Cerebellar nuclear complex (tissue), 1 donor: ENCODE measurements around the gene FAM124A.

ENCODE experiments used
- DNase-seq, 2 experiments: peaks; one replicate each; lab custom pipeline; 2025; lab: John Stamatoyannopoulos, UW

FAM124A gene

DNA sequence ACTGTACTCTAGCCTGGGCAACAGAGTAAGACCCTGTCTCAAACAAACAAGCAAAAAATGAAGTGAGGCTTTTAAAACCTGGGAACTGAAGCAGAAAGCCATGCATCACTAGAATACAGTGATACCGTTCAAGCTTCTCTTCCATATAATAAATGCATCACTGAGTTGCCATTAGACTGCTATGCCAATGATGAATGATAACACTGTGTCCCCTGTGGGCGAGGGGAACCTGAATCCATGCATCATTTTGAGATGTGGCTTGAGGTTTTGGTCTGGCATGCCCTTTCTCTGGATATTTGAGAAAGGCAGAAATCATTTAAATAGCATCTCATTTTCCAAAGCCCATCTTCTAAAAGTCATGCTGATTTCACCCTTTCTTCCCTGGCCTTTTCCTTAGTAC lies 1.5 kb upstream of the FAM124A start:
- DNase-seq = no peak

DNA sequence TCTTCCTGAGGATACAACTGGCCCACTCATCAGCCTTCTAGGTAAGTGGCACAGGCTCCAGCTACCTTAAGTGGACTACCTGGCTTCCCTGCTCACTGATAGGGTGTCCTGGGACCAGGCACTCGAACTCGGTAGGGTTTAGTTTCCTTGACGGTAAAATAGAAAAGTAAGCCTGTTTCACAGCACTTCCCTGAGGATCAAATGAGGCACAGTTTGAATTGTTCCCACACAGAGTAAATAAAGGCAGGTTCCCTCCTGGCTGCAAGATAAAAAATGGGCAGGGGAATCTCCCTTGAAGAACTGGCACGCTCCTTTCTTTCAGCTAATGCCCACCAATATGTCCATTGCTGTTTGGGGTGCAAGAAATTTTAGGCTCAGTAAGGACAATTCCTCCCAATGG lies 1.1 kb upstream of the FAM124A start:
- no peak for DNase-seq

DNA sequence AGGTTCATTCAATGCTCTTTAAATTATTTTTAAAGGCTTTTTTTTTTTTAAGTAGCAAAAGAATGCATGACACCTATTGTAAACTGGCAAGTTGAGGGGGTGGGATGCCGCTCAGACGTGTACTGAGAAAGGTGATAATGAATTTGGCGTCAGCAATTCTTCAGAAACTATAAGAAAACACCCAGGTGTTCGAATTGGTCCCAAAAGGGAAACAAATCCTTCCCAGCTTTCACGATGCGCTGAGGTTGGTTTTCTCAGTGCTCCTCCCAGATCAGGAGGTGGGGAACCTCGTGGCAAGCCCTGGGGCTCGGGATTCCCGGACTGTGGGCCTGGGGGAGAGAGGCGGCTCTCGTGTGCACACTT lies 543 bp upstream of the FAM124A start:
- DNase-seq = no peak

DNA sequence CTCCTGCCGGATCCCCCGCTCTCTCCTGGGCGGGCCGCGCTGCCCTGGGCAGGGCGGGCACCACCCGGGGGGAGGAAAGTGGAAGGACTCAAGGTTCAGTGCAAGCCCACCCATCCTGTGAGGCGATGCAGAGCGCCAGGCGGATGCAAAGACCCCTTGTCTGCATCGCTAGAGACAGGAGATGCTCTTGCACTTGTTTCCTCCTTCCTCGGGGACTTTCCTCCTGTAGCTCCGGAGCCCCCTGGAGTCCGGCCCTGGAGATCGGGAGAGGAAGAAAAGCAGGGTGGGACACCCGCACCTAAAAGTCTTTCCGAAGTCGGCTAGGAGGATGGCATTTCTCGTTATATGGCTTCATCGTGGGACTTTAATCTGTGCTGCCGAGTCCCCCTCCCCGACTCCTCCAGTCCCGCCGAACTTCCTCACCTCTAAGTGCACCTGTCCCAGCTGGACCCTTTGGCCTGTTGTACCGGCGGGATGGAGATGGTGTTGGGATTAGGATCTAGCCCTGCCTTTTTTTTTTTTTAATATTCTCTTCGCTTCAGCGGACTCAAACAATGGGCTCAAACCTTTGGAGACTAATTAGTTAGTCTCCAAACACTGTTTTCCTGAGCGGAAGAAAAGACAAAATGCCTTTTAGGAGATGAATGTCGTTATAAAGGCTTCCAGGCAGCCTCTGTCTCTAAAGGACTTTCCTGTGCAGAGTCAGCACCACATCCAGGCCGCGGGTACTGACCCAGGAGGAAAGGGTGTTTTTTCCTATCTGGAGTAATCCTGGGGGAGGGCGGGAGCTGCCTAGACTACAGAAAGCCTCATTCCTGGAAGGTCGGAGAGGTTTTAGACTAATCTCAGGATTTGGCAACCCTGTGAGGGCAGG lies 725 bp downstream of the FAM124A start:
- no peak for DNase-seq

DNA sequence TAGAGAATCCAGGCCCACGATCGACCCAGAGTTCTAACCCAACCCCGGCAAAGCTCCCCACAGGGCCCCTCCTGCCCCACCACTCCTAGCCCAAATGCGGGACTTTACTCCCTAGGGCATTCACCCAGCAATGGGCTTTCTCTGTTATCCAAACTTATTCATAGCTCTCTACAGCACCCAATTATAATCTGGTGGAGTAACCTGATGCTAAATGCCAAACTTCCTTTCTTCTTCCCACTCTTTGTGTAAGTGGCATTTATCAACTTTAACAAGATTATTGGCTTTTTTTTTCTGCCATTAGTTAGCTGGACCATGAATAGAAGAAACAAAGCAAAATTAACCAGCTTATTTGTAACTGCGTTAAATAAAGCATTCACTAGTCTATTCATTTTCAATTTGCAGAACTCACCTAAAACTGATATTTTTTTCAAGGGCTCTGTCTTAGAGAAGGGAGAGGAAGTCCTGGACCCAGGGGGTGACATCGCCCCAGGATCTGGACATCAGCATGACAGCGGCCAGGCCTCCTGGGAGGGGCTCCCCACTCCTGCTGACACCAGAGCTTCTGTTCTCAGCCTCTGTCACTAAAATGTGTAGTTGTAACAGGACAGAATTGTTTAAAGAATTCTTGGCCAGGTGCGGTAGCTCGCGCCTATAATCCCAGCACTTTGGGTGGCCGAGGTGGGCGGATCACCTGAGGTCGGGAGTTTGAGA lies 1.5 kb downstream of the FAM124A start:
- DNase-seq = no peak

DNA sequence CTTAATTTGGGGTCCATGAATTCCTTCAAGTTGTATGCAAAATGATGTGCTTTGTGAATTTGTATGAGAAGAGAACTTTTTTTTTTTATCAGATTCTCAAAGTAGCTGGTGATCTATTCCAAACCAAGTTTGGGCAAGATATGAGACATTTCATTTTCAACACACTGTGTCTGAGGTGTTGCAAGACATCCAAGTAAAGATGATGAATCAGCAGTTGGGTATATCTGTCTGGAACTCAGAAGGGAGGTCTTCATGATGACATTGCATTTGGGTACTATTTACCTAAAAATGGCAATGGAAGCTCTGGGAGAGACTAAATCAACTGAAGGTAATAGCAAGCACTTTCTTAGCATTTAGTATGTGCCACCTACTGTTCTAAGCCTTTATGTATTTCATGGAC lies 2.8 kb downstream of the FAM124A start:
- DNase-seq = no peak

DNA sequence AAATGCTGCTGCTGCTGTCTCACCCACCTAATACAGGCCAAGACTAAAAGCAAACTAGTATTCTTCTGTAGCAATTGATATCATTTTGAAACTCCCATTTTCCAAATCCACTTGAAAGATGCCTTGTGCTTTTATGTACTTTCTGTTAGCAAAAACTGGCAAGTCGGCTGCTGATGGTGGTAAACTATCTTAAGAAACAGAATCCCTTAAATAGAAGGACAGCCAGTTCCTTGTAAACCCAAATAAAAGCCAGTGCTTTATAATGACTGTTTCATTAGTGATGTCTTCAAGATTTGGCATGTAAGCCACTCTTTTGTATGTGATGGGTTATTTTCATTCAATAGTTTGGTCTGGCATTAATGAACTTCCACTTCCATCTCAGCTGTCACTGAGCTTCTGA lies 5.2 kb downstream of the FAM124A start:
- no peak for DNase-seq

DNA sequence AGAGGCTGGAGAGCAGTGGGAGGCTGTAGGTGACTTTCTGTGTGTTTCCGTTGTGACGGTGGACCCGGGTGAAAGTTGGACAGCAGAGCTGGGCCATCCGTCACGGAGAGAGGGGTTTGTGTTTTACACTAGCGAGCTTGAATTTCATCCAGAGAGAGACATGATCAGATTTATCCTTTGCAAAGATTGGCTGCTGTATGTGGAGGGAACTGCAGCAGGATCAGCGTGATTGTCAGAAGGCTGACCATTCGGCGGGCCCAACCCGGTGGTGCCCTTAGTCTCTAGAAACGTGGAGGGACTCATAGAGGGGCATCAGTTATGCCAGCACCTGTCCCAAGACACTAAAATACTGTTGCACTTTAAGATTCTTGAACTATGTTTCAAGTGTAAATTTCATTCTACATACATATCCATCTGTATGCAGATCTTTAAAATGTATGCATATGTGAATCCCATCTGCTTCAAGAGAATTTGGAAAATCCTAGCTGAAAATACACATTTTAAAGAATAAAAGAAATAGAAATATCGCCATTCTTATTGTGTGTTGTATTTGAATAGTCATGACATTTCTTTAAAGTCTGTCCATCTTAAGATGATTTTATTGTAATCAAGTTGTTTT lies 7.0 kb downstream of the FAM124A start:
- no peak for DNase-seq

DNA sequence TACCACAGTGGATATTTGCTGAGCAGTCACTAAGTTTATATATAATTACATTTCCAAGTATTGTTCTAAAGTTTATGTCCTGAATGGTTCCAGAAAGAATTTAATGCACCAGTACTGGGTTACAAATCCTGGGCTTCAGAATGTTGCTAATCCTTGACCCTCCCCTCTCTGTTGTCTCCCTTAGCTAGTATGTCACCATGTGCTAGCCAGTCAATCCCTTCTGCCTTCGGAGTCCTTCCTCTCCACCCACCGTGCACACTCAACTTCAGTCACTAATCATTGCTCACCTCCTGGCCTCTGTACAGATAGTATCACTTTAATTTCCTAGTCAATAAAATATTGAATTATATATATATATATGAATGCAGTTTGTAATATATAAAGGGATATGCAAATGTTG lies 7.5 kb downstream of the FAM124A start:
- no peak for DNase-seq

DNA sequence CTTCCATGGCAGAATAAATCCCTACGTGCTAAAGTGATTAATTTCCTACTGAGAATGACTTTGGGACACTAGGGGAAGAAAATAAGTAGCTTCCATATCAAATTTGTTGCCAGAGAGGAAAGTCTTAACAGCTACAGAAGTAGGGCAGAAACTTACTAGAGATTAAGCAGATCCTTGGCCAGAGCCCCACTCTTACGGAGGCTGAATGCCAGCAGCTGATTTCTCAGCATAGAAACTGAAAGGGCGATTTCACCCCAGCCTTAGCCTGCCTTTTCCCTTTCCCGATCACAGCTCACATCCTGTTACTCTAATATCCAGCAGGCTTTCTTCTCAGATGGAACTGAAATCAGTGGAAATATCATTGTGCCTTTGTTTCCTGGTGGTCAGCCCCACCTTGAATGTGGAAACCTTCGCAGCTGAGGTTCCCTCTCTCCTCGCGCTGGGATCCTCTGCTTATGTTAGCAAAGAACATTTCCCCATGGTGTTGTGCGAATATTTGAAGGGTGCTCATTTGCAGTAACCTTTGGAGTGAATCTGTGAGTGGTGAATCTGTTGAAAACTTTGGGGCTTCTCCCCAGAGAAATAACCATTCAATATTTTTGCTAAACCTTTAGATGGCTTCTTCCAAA lies 8.4 kb downstream of the FAM124A start:
- no peak for DNase-seq

DNA sequence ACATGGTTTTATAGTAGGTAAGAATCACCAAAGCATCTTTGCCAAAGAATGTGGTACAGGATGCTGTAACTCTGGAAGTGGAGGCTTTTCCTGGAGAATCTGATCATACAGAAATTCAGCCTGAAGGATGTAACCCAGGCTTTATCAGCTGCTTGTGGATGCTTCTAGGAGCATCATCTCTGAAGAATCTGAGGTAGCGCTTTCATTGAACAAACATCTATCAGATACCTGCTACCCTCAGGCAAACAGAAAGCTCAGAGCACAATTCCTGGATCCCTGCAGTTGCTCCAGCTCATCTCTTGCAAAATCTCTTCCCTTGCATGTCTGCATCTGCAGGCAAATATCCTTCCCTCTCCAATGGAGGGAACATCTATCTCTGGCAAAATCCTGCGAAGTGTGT lies 9.3 kb downstream of the FAM124A start:
- DNase-seq = no peak

DNA sequence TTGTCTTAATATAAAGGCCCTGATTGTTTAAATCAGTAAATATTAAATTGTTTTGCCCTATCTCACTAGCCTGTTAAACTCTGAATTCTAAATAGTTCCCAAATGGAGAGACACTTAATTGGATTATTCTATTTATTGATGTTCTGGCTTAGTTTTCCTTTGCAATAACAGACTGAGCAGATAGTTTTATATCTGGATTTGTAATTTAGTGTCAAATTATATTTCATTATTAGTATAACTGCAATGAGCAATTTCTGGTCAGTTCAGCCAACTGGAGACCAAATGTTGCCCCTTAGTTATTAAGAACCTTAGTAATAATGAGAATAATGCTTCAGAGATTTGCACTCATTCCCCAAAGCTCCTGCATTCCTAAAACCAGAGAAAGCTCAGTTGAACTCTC lies 10.1 kb downstream of the FAM124A start:
- no peak for DNase-seq

DNA sequence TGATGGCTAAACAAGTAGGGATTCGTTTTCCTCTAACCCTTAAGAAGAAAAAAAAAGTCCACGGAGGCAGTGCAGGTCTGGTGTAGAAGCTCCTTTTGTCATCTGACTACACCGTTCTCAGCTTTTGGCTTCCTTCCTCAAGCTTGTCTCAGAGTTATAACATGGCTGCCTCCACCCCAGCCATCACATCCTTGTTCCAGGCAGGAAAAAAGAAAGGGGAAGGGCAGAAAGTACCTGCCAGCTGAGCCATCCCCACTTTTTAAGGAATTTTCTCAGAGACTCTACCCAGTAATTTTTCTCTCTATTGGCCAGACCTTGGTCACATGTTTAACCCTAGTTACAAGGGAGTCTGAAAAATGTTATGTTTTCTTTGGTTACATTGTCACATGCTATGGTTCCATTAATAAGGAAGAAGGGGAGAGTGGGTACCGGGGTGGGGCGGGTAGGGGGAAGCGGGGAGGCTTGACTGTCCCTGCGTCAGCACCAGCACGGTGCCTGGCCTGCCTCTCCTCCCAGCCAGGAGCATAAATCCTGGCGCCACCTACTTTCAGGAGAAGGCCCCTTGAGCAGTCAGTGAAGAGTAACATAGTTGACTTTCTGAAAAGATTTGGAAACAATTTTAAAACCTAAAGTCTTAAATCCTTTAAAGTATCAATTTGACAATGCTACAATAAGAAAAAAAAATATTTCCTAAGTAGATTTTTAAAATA lies 11.1 kb downstream of the FAM124A start:
- DNase-seq = no peak

DNA sequence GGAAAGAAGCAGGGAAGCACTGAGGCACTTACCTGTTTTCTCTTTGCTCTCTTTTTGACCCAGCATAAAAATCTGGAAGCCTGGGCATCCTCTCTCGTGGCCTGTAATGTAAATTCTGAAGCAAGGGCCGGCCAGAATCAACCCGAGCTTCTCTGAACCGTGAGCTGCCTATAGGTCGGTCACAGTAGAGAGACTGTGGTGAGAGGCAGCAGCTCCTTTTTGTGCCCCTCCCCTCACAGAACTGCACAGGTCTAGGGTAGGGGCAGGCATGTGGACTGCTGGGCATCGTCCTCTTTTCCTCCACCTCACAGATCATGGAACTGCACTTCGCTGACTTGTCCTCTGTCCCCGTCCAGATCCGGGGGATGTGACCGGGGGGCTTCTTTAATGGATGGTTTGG lies 12.5 kb downstream of the FAM124A start:
- no peak for DNase-seq

DNA sequence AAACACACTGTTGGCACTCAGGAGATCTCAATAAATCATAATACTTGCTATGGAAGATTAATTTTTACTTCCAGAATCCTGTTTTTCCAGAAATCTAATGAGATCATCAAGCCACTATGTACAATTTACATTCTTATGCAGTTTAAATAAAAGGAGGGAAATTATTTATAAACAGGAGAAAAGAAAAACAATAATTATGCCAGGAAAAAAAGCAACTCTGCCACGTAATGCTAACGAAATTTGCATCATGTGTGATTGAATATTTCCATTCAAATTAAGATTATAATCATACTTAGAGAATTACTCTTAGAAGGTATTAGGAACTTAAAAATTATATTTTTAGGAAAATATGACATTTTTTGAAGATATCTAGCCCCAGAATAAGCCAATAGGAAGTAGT lies 13.0 kb downstream of the FAM124A start:
- DNase-seq = no peak

DNA sequence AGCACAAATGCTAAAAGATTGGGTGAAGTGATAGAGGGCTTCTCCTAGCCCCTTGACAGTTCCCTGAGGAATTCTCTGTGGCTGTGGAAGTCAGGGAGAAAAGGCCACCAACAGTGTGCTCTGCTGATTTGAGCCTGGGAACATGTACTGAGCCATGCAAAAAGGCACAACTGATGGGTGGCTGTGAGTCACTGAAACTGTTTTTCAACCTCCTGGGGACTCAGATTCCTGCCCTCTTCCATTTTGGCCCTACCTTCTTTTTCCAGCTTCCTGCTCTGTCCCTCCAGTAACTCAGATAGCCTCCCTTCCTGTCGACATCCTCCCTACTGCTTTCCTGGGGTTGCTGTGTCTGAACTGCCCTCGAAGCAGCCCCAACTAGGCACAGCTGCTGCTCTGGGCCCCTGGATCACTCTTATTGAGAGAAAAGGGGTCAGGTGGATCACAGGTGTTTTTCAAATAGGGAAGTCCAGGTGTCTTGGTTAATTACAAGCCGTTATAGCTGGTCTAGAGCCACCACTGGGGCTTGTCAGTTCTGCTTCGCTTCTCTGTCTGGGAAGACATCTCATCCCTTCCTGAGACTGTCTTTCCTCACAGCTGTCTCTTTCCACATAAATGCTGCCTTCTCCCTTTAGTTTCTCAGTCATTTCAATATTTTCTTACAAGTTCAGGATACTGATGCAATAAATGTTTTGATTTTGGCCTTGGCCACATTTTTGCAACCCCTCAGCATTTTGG lies 13.7 kb downstream of the FAM124A start:
- DNase-seq = no peak

DNA sequence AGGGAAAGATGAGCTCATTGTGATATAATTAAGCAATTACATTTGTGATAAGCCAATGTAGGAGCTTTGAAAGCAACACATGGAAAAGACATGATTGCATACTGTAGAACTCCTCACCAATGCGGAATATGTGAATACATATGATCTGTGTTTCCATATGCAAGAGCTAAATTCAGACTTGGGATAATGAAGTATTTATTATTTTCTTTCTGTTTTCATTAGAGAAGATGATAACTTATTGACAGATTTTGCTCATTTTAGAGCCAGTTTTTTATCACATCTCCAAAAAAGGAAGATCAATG lies 14.2 kb downstream of the FAM124A start:
- no peak for DNase-seq

DNA sequence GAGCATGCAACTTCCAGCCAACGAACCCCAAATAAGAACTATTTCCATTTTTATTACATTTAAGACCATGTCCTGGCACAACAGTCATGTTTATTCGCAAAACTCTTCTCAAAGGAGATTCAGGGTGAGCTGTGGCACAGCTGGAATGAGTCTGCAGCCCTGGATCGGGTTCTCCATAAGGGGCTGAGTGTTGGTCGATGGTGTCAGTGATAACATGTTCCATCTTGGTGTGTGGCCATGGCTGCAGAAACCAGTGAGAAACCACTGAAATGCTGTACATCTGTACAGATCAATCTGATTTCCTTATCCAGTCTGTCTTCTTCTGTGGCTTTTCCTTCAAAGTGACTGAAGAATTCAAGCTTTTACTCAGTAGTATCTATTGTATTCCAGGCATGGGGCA lies 15.2 kb downstream of the FAM124A start:
- no peak for DNase-seq

DNA sequence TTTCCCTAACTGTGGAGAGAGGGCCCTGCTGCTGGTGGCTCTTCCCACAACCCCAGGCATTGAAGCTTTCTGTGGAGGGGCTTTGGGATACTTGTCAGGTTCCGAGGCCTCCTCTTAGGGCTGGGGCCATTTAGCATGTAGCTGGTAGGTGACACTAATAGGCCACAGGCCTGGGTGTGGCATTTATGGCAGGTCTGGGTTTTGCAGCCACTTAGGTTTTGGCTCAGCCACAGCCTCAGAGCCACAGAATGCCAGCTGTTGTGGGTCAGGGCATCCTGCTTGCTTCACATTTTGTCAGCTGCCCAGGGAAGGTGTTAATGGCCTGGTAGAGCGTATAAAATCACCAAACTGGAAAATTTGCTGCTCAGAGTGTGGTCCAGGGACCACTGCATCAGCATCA lies 15.7 kb downstream of the FAM124A start:
- DNase-seq = no peak

DNA sequence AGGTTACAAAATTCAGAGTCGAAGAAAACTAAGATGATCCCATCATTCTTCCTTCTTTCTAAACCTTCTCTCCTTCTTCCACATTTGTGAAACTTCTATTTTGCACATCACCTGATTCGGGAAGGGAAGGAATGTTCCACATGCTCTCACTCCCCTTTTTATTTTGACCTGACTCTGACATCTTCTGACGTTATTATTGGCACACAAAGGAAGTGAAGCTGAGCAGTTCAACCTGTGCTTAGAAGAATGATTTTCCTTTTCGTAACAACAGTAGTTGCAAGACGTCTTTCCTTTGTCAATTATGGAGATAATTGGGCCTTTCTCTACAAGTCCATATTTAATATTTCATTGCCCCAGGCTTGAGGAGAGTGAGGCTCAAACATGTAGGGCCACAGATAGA lies 18.0 kb downstream of the FAM124A start:
- no peak for DNase-seq

DNA sequence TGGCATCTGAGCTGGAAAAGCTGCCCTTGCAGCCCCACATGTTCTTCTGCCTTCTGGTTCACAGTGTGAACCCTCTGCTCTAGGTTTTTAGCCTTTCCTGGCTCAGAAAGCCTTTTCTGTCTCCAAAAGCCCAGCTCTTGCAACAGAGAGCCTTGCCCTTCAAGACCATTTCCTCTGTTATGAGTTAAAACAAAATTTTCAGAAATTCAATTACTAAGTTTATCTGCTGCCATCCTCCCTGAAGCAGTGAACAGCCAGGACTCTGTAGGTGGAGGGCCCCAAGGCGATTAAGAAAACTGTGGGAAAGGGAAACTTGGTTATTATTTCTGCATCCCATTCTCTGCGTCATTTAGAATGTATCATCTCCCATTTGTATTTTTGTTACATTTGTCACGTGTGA lies 18.8 kb downstream of the FAM124A start:
- DNase-seq = no peak

DNA sequence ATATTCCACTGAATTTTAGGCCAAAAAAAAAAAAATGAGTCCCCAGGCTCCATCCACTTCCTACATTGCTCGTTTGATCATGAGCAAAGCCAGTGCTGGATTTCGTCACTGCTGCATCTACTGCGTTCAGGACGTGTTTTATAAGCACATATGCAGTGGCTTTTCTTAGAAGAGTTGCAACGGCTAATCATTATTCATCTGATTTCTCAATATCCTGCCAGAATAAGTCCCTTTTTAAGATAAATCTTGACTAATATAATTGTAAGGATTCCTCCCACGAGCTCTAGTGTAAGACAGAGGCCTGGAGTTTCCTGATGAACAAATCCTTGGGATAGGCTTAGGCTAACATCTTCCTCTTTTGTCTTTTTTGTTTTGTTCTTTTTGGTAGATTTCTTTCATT lies 19.5 kb downstream of the FAM124A start:
- no peak for DNase-seq
